ENCODE results near the gene ZNF562.

The ZNF562 gene

GRCh38 chr19:9644472-9644871, 30.4 kb downstream of the ZNF562 start:
- DNase-seq (ENCODE audit: low read depth, low spot score) = no peak

GRCh38 chr19:9641810-9642209, 33.1 kb downstream of the ZNF562 start:
- no peak for DNase-seq (ENCODE audit: low read depth, low spot score)

- no peak for DNase-seq (ENCODE audit: low read depth, low spot score)
Observed at GRCh38 chr19:9640956-9641355, 33.9 kb downstream of the ZNF562 start.

GRCh38 chr19:9636018-9636417, 38.9 kb downstream of the ZNF562 start:
- no peak for DNase-seq (ENCODE audit: low read depth, low spot score)

- no peak for DNase-seq (ENCODE audit: low read depth, low spot score)
Observed at GRCh38 chr19:9627856-9628255, 47.0 kb downstream of the ZNF562 start.

GRCh38 chr19:9622531-9622930, 52.4 kb downstream of the ZNF562 start:
- DNase-seq (ENCODE audit: low read depth, low spot score) = no peak

DNA sequence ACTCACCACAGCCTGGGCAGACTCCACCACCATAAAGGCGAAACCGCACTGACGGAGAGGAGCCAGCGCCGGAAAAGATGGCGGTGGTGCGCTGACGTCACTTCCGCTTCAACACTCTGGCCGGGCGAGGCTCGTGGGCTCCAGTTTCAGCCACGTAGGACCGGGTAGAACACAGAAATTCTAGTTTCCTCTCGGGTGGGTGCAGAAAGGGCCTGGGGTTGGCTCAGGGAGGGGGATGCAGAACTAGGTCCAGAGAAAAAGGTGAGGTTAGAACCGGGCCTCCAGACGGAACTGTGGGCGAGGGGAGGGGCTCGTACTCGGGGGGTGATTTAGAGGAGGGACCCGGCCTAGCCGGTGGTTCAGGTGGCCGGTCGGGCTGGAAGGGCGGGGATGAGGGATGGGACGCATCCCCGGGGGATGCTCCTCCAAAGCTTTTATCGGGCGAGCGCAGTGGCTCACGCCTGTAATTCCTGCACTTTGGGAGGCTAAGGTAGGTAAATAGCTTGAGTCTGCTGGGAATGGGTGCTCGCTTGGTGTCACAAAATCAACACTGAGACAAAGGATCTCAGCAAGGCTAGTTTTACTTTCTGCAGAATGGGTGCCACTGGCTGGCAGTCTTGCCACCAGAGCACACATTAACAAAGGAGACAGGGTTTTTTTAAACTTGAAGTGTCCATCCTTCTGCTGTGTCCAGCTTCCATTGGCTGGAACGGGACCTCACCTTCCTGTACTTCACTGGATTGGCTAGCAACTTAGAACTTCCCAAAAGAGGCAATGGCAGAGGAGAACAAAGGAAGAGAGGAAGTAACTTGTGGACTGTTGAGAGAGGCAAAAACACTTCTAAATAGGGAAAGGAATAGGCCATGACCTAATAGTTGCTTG, 53.5 kb downstream of the ZNF562 start, which contains the start of gene ZNF561:
Gene ZNF561, minus strand, starts transcription at position 77 of the 882 bp plus-strand sequence. CDS start 1,776 bp downstream, outside the sequence.
- DNase-seq (ENCODE audit: low read depth, low spot score) = peak; percentile 61

DNA sequence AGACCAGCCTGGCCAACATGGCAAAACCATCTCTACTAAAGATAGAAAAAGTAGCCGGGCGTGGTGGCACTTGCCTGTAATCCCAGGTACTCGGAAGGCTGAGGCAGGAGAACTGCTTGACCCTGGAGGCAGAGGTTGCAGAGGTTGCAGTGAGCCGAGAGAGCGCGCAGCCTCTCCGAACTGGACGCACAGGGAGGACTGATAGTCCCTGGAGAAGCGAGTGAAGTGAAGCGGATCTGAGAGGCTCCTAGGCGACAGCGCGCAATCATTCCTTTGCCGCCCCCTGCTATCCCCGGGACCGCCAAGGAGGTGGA, 54.1 kb downstream of the ZNF562 start:
- DNase-seq (ENCODE audit: low read depth, low spot score) = no peak

DNA sequence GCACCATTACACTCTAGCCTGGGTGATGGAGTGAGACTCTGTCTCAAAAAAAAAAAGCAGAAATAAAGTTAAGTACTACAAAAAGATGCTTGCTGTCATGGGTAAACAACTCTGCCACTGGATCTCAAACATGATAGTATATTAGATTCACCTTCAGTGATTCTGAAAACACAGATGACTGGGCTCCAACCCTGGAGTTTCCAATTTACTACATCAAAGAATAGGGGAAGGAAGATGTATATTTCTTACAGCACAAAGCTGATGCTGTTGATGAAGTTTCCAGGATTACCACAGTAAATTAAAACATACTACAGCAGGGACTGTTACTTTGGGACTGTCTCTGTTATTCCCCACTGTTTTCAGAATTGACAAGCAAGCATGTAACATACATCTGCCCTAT, 59.1 kb downstream of the ZNF562 start:
- DNase-seq (ENCODE audit: low read depth, low spot score) = no peak

- no peak for DNase-seq (ENCODE audit: low read depth, low spot score)
Observed at GRCh38 chr19:9610484-9611113, 64.3 kb downstream of the ZNF562 start.

DNA sequence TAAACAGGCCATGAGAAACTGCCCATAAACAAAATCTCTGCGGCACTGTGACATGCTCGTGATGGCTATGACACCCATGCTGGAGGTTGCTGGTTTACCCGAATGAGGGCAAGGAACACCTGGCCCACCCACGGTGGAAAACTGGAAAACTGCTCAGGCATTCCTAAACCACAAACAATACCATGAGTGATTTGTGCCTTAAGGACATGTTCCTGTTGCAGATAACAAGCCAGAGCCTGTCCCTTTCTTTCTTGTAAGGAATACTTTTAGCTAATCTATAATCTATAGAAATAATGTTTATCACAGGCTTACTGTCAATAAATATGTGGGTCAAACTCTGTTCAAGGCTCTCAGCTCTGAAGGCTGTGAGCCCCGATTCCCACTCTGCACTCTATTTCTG, 66.0 kb downstream of the ZNF562 start:
- DNase-seq (ENCODE audit: low read depth, low spot score) = no peak

DNA sequence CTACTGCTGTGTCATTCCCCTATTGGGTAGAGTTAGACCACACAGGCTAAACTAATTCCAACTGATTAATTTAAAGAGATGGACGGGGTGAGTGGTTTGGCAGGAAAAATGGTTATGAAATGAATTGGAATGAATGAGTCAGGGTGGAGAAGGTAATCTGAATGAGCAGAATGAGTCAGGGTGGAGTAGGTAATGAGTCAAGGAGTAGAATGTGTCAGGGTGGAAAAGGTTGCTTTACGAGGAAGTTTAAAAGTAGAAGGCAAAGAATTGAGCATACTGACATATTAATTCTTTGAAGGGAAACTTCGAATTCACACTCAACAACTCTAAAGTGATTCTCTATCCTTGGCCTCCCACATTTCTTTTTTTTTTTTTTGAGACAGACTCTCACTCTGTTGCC, 77.9 kb downstream of the ZNF562 start:
- no peak for DNase-seq (ENCODE audit: low read depth, low spot score)
